Activated CD8-positive, alpha-beta T cell treated with anti-CD3 and anti-CD28 coated beads, Interleukin-2, amount 10 ng/mL, durations not matched to agents 7 days and 5 days (primary cell): ENCODE results near the gene DPP10. TPM values are rescaled to one million over a fixed set of nuclear protein-coding genes. Genes with fewer than 3 reads are reported as not detected.

ENCODE experiments used
- ATAC-seq: fragments of 150-1000 bp; cut with Tn5 transposase; one replicate; pipeline ENCODE4 v1.10.0; 2021; ENCODE audit warnings: moderate library complexity
- CTCF ChIA-PET: fragments of 350-600 bp; sonication (Branson Sonifier 250); formaldehyde crosslinking; loops from one replicate; lab custom pipeline; 2021; ENCODE audit warnings: antibody characterized with exemption; lab: Charles Lee
- POLR2A ChIA-PET: fragments of 350-600 bp; sonication (Branson Sonifier 250); formaldehyde crosslinking; loops from one replicate; lab custom pipeline; 2021; ENCODE audit warnings: antibody characterized with exemption; lab: Charles Lee
- DNase-seq: peaks from one replicate; pipeline ENCODE4 v3.0.0-alpha.2; 2020
- H3K27ac Mint-ChIP-seq: one replicate; pipeline ENCODE4 v1.8.0; 2021; ENCODE audit warnings: mild to moderate bottlenecking, mixed read lengths
- H3K27me3 Mint-ChIP-seq: one replicate; pipeline ENCODE4 v1.8.0; 2021; ENCODE audit warnings: low read depth, mixed read lengths
- H3K36me3 Mint-ChIP-seq: one replicate; pipeline ENCODE4 v1.8.0; 2021; ENCODE audit warnings: low read depth, mixed read lengths
- H3K4me1 Mint-ChIP-seq: one replicate; pipeline ENCODE4 v1.8.0; 2021; ENCODE audit warnings: low read depth, mixed read lengths
- H3K4me3 Mint-ChIP-seq: one replicate; pipeline ENCODE4 v1.8.0; 2021; ENCODE audit warnings: mild to moderate bottlenecking, mixed read lengths
- H3K9me3 Mint-ChIP-seq: one replicate; pipeline ENCODE4 v1.8.0; 2022; ENCODE audit warnings: mixed read lengths; ENCODE audit not compliant: insufficient read depth
- total RNA-seq, 2 experiments: library from RNA; stranded (reverse); gene quantifications; one replicate each; pipeline ENCODE4 v1.2.3, GENCODE V29; 2021

The DPP10 gene
- total RNA-seq, 2 experiments from 2014 or later: not detected

DNA sequence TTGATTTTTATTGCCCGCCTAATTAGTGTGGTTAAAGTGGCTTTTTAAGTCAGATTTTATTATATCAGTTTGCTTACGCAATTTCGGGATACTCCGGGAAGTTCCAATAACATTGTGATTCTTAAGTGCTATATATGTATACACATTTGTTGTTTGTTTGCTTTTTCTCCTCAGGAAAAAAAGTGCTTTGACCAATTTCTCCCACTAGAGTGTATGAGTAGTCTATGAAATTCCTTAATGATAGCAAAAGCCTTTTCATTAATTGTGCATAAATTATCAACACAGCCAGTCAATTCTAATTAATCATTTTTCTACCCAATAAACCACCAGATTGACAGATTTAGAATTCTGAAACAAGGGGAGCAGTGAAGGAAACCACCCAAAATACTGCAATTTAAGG, 172.2 kb downstream of the DPP10 start:
- ATAC-seq (no peak), DNase-seq (no peak)
- H3K27me3 Mint-ChIP-seq: no peaks in the 10 kb centered on the region
- H3K4me1 Mint-ChIP-seq: no peaks in the 10 kb centered on the region
- no peak overlapping the region for H3K4me3 Mint-ChIP-seq
- POLR2A ChIA-PET: no interaction called here
- CTCF ChIA-PET: no interaction called here
- H3K9me3 Mint-ChIP-seq: no peaks in the 10 kb centered on the region
- no peaks in the 10 kb centered on the region for H3K36me3 Mint-ChIP-seq
- no peak overlapping the region for H3K27ac Mint-ChIP-seq

DNA sequence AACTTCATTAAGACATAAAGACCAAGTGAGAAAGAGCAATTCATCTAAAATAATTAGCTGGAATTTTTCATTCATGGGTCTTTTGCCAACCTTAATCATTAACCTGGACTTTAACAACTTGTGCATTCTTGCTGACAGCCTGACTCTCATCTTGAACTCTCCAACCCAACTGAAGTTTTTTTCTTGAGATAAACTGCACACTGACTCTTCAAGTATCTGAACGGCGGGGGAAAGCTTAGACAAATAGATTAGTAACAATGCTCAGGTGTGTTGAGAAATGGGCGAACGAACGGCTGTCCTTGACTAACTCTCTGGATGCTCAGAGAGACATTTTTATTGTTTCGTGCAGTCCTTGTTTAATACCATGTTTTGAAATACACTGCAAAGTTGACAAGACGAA, 186.0 kb downstream of the DPP10 start:
- no peak for ATAC-seq
- CTCF ChIA-PET: no interaction called here

DNA sequence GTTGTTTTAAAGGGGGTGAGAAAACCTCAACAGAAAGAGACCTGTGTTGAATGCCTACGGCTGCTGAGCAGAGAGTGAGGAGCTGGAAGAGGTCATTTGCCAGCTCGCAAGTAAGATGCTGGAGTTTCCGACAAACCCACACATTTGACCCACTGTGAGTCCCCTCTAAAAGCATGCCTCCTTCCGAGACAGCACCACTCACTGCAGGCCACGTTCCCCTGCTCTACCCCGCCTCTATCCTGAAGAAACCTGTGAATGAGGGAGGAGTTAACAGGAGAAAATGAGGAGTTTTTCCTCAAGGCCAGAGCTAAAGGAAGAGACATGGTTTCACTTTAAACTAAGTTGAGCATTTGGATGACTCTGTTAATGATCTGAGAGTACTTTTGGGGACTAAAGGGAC, 188.7 kb downstream of the DPP10 start:
- ChIA-PET CTCF (no interaction called here), POLR2A (no interaction called here)
- Mint-ChIP-seq H3K36me3 (no peaks in the 10 kb centered on the region), H3K4me3 (no peak overlapping the region), H3K4me1 (no peaks in the 10 kb centered on the region), H3K9me3 (no peaks in the 10 kb centered on the region), H3K27ac (no peak overlapping the region), H3K27me3 (no peaks in the 10 kb centered on the region)
- DNase-seq (no peak), ATAC-seq (no peak)

More for the DNA sequence above, 186.0 kb downstream of the DPP10 start:
- POLR2A ChIA-PET: no interaction called here
- H3K27ac Mint-ChIP-seq: no peak overlapping the region
- H3K27me3 Mint-ChIP-seq: no peaks in the 10 kb centered on the region
- no peaks in the 10 kb centered on the region for H3K9me3 Mint-ChIP-seq
- no peak for DNase-seq
- no peak overlapping the region for H3K4me3 Mint-ChIP-seq
- no peaks in the 10 kb centered on the region for H3K4me1 Mint-ChIP-seq
- H3K36me3 Mint-ChIP-seq: no peaks in the 10 kb centered on the region

DNA sequence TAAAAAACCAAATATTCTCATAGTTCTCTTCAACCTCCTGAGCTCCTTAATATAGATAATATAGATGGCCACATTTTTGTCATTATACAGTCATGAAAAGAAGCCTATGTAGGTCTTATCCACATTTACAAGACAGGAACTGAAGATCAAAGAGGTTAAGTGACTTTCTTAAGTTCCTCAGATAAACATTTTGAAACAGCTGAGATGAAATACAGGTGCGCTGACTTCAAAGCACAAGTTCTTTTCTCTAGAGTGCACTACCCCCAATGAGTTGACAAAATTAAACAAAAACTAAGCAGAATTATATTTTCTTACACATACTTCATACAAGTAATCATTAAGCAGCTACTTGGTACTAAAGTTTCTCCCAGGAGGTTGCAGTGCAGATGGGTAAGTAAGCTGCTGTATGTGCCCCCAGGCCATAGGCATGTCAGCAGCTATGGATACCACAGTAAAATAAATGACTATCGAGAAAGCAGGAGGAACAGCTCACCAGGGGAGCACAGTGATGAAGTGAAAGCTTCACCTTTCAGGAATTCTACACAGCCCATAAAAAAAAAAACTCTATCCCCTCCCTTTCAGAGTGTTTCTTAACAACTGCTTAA, 199.8 kb downstream of the DPP10 start:
- no peak overlapping the region for H3K27ac Mint-ChIP-seq
- no peaks in the 10 kb centered on the region for H3K4me1 Mint-ChIP-seq
- no peaks in the 10 kb centered on the region for H3K27me3 Mint-ChIP-seq
- H3K4me3 Mint-ChIP-seq: no peak overlapping the region
- ChIA-PET POLR2A (no interaction called here), CTCF (no interaction called here)
- no peak for ATAC-seq
- H3K36me3 Mint-ChIP-seq: no peaks in the 10 kb centered on the region
- DNase-seq: no peak
- H3K9me3 Mint-ChIP-seq: no peaks in the 10 kb centered on the region

DNA sequence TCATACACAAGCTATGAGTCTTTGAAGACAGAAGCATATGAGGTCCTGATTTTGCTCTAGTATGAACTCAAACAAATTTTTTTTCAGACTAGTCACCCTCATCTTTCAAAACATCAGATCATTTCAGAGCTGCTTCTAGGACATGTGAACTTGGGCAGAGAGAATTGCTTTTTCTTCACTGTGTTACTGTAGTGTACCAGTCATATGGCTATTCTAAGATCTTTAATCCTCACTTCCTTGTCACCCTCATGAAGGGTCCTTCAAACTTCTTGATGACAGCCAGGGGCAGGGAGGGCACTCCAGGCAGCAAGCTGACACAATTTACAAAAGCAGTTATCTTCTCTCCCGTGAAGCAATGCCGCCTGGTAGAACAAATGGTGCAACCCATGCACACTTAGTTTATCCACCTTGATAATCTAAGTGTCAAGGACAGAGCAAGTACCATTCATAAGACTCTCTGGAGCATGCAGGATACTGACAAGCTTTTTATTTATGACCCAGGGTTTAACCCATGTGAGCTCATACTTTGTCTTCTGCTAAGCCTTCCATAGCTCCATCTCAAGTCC, 200.6 kb downstream of the DPP10 start:
- ChIA-PET POLR2A (no interaction called here), CTCF (no interaction called here)
- no peaks in the 10 kb centered on the region for H3K27me3 Mint-ChIP-seq
- no peak overlapping the region for H3K4me3 Mint-ChIP-seq
- H3K27ac Mint-ChIP-seq: no peak overlapping the region
- no peaks in the 10 kb centered on the region for H3K36me3 Mint-ChIP-seq
- no peak for ATAC-seq
- no peak for DNase-seq
- no peaks in the 10 kb centered on the region for H3K9me3 Mint-ChIP-seq
- H3K4me1 Mint-ChIP-seq: no peaks in the 10 kb centered on the region

DNA sequence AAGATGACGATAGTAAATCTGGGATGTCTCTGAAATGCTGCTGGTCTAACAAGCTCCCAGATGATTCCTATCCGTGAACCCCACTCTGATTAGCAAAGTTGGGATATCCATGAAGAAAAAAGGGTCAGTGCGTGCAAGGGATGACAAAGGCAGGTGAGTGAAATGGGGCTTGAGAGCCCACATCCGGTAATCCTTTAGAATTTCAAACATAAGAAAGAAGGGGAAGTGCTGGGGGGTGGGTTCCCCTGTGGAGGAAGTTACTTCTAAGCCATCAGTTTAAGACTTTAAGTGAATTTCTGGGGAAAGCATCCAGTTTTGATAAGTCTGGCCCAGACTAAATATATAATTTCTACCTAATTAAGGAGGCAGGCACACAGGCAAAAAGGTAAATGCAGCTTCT, 209.5 kb downstream of the DPP10 start:
- no peak for DNase-seq
- POLR2A ChIA-PET: no interaction called here
- Mint-ChIP-seq H3K27ac (no peak overlapping the region), H3K27me3 (no peaks in the 10 kb centered on the region), H3K4me3 (no peak overlapping the region), H3K36me3 (no peaks in the 10 kb centered on the region), H3K4me1 (peaks cover 3% of the 10 kb centered on the region), H3K9me3 (no peaks in the 10 kb centered on the region)
- no peak for ATAC-seq
- CTCF ChIA-PET: no interaction called here

DNA sequence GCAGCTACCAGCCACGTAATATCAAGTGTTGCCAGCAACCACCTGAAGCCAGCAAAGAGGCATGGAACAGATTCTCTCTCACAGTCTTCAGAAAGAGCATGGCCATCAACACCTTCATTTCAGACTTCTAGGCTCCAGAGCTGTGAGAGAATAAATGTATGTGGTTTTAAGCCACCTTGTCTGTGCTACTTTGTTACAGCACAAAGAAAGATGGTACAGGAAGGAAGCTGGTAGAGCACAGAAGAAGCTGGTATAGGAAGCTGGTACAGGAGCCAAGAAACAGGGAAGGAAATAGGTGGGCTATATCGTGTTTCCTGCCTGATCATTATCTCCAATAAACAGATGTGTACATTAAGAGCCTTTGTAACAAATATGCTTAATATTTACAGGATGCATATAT, 217.4 kb downstream of the DPP10 start:
- no peak for DNase-seq
- no peak for ATAC-seq
- peaks cover 6% of the 10 kb centered on the region for H3K4me1 Mint-ChIP-seq
- no peaks in the 10 kb centered on the region for H3K27me3 Mint-ChIP-seq
- no peak overlapping the region for H3K4me3 Mint-ChIP-seq
- no peaks in the 10 kb centered on the region for H3K36me3 Mint-ChIP-seq
- H3K27ac Mint-ChIP-seq: no peak overlapping the region
- POLR2A ChIA-PET: no interaction called here
- CTCF ChIA-PET: no interaction called here
- H3K9me3 Mint-ChIP-seq: no peaks in the 10 kb centered on the region

DNA sequence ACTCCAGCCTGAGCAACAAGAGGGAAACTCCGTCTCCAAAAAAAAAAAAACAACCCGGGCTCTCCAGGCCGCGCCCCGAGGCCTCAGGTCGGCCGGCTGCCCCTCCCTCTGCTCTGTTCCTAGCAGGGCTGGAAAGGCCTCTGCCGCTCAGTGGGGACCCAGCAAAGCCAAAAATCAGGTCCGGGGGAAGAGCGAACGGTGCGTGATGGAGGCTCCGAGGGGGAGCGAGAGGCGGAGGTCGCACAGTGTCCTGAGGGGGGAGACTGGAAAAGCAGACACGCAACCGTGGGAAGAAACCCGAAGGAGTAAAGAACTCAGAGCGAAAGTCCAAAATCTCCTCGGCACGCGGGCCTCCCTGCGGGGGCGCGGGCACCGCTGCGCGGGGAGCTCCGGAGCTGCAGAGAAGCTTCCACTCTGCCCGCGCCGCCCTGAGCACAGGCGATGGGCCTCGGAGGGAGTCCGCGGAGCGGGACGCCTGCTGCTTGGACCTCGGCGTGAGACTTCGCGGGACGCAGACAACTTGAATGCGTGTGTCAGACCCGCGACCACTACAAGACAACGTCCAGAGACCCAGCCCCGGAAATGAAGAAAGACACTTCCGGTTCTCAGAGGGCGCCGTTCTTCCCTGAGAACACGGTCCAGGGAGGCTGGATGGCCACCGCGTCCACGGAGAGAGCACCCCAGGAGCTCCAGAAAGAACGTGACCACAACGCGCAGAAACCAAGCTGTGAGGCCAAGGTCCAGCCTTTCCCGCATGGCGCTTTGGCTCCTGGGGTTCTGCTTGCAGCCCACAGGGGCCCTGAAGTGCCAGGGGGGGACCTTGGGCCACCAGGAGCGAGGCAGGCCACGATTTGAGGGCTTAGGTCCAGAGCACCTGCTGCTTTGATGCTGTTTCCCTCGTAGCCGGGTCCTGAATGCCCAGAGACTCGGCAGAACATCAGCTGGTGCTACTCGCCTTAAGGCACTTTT, 219.8 kb downstream of the DPP10 start:
- CTCF ChIA-PET: no interaction called here
- peak overlapping the region; percentile 67 for H3K4me3 Mint-ChIP-seq
- H3K9me3 Mint-ChIP-seq: no peaks in the 10 kb centered on the region
- H3K36me3 Mint-ChIP-seq: no peaks in the 10 kb centered on the region
- DNase-seq (no peak), ATAC-seq (peak; percentile 39)
- H3K27me3 Mint-ChIP-seq: no peaks in the 10 kb centered on the region
- H3K27ac Mint-ChIP-seq: no peak overlapping the region
- H3K4me1 Mint-ChIP-seq: peaks cover 6% of the 10 kb centered on the region
- POLR2A ChIA-PET: no interaction called here

DNA sequence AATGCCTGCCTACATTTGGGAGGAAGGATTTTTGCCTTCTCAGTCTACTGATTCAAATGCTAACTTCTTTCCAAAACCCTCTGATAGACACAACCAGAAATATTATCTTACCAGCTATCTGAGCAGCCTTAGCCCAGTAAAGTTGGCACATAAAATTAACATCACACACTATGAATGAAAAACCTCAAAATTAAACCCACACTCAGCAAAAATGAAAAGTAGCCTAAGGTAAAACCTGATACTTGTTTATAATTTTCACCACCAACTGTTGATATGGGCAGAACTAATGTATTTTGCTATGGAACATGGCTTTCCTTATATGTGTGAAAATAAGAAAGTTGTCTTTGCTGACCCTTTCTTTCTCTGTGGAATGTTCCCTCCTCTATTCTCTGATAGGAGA, 226.0 kb downstream of the DPP10 start:
- ATAC-seq: no peak
- H3K36me3 Mint-ChIP-seq: no peaks in the 10 kb centered on the region
- no peaks in the 10 kb centered on the region for H3K27me3 Mint-ChIP-seq
- no peak for DNase-seq
- H3K9me3 Mint-ChIP-seq: no peaks in the 10 kb centered on the region
- H3K27ac Mint-ChIP-seq: no peak overlapping the region
- H3K4me1 Mint-ChIP-seq: no peaks in the 10 kb centered on the region
- CTCF ChIA-PET: no interaction called here
- POLR2A ChIA-PET: no interaction called here
- H3K4me3 Mint-ChIP-seq: no peak overlapping the region

DNA sequence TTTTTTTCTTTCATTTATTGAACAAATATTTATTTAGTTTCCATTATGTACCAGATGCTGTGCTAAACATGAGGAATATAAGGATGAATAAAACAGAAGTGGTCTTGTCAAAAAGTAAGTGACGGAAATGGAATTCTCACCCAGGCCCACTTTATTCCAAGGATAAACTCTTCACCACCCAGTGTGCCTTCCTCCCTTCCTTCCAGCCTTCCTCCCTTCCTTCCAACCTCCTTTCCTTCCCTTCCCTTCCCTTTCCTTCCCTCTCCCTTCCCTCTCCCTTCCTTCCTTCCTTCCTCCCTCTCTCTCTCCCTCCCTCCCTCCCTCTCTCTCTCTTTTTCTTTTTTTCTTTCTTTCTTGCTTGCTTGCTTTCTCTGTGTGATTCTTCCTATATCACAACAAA, 240.8 kb downstream of the DPP10 start:
- no peak for DNase-seq
- H3K27ac Mint-ChIP-seq: no peak overlapping the region
- POLR2A ChIA-PET: no interaction called here
- peaks cover 3% of the 10 kb centered on the region for H3K4me1 Mint-ChIP-seq
- H3K9me3 Mint-ChIP-seq: no peaks in the 10 kb centered on the region
- CTCF ChIA-PET: no interaction called here
- ATAC-seq: no peak
- H3K27me3 Mint-ChIP-seq: no peaks in the 10 kb centered on the region
- H3K36me3 Mint-ChIP-seq: no peaks in the 10 kb centered on the region
- no peak overlapping the region for H3K4me3 Mint-ChIP-seq

DNA sequence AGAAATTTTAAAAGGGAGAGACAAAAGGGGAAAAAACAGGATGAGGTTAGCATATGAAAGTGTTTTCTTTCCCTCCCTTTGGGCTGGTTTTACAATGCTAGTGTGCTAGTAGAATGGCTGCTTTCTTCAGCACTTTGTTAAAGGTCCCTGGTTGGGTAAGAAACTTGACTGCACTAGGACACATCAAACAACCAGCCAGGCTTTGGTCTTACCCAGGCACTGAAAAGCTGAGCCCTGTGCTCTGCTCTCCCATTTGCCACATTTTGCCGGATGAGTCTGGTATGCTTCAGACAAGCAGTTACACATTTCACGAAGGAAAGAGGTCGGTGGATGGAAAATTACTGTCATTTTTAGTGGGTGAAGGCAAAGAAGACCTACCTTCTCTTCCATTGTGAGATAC, 242.0 kb downstream of the DPP10 start:
- CTCF ChIA-PET: no interaction called here
- Mint-ChIP-seq H3K9me3 (no peaks in the 10 kb centered on the region), H3K27me3 (no peaks in the 10 kb centered on the region), H3K36me3 (no peaks in the 10 kb centered on the region), H3K4me3 (no peak overlapping the region), H3K4me1 (peaks cover 3% of the 10 kb centered on the region), H3K27ac (no peak overlapping the region)
- DNase-seq (no peak), ATAC-seq (no peak)
- POLR2A ChIA-PET: no interaction called here

DNA sequence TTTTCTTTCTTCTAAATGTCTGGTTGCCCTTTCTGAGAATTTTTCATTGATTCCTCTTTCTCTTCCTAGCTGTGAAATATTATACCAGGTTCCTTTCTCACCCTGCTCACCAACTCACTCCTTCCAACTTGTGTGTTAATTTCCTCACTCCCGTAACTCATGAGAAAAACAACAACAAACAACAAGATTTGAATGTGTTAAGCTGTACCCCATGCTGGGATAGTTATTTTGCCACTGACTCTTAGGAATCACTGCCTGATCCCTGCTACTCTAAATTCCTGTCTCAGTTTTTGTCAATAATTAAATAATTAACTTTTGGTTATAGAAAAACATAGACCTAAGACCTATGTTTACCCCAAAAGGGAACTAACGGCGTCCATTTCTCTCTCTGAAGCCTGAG, 242.7 kb downstream of the DPP10 start:
- ChIA-PET CTCF (no interaction called here), POLR2A (no interaction called here)
- no peak for DNase-seq
- Mint-ChIP-seq H3K36me3 (no peaks in the 10 kb centered on the region), H3K9me3 (no peaks in the 10 kb centered on the region), H3K27ac (no peak overlapping the region), H3K4me1 (peaks cover 3% of the 10 kb centered on the region), H3K4me3 (no peak overlapping the region), H3K27me3 (no peaks in the 10 kb centered on the region)
- no peak for ATAC-seq
